Mesothelial cell of epicardium (in vitro differentiated cells): ENCODE data around the gene FMNL2. TPM values are rescaled to one million over a fixed set of nuclear protein-coding genes. Genes with fewer than 3 reads are reported as not detected.

Experiments
- DNase-seq, 2 experiments: peaks; one replicate each; pipeline ENCODE4 v3.0.0; 2021; ENCODE audit warnings: low spot score in 2 of 2; ENCODE audit not compliant: unreplicated experiment in 2 of 2
- H3K27ac Mint-ChIP-seq: 2 replicates; pipeline ENCODE4 v1.8.0; 2021; ENCODE audit warnings: mixed read lengths
- H3K27me3 Mint-ChIP-seq: 2 replicates; pipeline ENCODE4 v1.8.0; 2021; ENCODE audit warnings: low read depth, mixed read lengths
- H3K36me3 Mint-ChIP-seq: 2 replicates; pipeline ENCODE4 v1.8.0; 2021; ENCODE audit warnings: mixed read lengths
- H3K4me1 Mint-ChIP-seq: 2 replicates; pipeline ENCODE4 v1.8.0; 2021; ENCODE audit warnings: mixed read lengths
- H3K4me3 Mint-ChIP-seq: 2 replicates; pipeline ENCODE4 v1.8.0; 2021; ENCODE audit warnings: mild to moderate bottlenecking, moderate library complexity, mixed read lengths
- H3K9me3 Mint-ChIP-seq: 2 replicates; pipeline ENCODE4 v1.8.0; 2021; ENCODE audit warnings: mixed read lengths
- total RNA-seq: library from RNA; stranded (reverse); gene quantifications from 3 replicates; pipeline ENCODE4 v1.2.1, GENCODE V29; 2021
- TF ChIP-seq, protein P1 (sequence below): fragments of 200-600 bp; sonication (generic); IDR thresholded peaks from one replicate; pipeline ENCODE4 v1.5.0; 2021; ENCODE audit warnings: antibody characterized with exemption; ENCODE audit not compliant: unreplicated experiment

Gene FMNL2
- total RNA-seq, 1 donor from 2014 or later = 52.6 TPM

DNA sequence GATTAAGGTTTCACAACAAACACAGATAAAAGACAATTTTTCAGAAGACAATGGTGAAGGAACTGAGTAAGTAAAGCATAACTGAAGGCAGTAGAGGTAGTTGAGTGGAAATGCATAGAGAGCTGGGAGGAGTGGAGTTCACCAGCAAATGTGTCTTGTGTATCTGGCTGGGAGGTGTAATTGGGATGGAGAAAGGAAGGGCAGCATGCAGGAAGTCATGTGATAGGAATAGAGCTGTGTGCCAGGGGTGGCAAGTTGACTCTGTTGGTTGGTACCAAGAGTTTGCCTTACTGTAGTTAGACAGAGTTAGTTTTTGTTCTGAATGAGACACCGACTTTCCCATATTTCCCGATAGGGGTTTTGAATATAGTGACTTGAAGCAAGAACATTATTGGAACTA lies 56.3 kb downstream of the FMNL2 start:
- no peak for DNase-seq
- H3K4me1 Mint-ChIP-seq = peaks cover 27% of the 10 kb centered on the region
- TF ChIP-seq, protein P1, sequence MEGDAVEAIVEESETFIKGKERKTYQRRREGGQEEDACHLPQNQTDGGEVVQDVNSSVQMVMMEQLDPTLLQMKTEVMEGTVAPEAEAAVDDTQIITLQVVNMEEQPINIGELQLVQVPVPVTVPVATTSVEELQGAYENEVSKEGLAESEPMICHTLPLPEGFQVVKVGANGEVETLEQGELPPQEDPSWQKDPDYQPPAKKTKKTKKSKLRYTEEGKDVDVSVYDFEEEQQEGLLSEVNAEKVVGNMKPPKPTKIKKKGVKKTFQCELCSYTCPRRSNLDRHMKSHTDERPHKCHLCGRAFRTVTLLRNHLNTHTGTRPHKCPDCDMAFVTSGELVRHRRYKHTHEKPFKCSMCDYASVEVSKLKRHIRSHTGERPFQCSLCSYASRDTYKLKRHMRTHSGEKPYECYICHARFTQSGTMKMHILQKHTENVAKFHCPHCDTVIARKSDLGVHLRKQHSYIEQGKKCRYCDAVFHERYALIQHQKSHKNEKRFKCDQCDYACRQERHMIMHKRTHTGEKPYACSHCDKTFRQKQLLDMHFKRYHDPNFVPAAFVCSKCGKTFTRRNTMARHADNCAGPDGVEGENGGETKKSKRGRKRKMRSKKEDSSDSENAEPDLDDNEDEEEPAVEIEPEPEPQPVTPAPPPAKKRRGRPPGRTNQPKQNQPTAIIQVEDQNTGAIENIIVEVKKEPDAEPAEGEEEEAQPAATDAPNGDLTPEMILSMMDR = no peak
- H3K36me3 Mint-ChIP-seq = peaks cover 10% of the 10 kb centered on the region
- H3K27ac Mint-ChIP-seq = no peak overlapping the region
- no peak overlapping the region for H3K4me3 Mint-ChIP-seq
- H3K9me3 Mint-ChIP-seq = peaks cover 9% of the 10 kb centered on the region
- H3K27me3 Mint-ChIP-seq = no peaks in the 10 kb centered on the region

- Mint-ChIP-seq H3K9me3 (peaks cover 6% of the 10 kb centered on the region), H3K27me3 (no peaks in the 10 kb centered on the region), H3K4me1 (peaks cover 27% of the 10 kb centered on the region), H3K36me3 (peaks cover 6% of the 10 kb centered on the region), H3K4me3 (no peak overlapping the region), H3K27ac (no peak overlapping the region)
- TF ChIP-seq, protein P1 = no peak
- DNase-seq = no peak
Observed at GRCh38 chr2:152393377-152393776, 58.4 kb downstream of the FMNL2 start.

DNA sequence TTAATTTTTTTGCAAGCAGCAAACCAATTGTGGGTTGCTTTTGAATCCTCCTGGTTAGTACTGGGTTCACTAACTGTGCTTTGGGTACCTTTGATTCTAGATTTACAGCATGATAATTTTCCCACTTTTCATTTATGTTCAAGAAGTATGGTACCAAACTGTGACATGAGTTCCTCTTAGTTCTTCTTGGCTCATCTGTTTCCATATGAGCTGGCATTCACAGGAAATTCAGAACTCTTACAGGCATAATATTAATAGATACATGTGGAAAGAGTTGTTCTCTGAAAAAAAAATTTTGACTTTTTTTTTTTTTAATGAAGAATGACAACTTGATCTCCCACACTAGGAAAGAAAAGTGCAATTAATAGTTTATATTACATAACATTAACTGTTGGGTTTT lies 59.4 kb downstream of the FMNL2 start:
- peaks cover 6% of the 10 kb centered on the region for H3K36me3 Mint-ChIP-seq
- TF ChIP-seq, protein P1 = no peak
- no peak overlapping the region for H3K4me3 Mint-ChIP-seq
- H3K27ac Mint-ChIP-seq = no peak overlapping the region
- no peaks in the 10 kb centered on the region for H3K27me3 Mint-ChIP-seq
- H3K4me1 Mint-ChIP-seq = peaks cover 27% of the 10 kb centered on the region
- peaks cover 4% of the 10 kb centered on the region for H3K9me3 Mint-ChIP-seq
- DNase-seq = no peak

DNA sequence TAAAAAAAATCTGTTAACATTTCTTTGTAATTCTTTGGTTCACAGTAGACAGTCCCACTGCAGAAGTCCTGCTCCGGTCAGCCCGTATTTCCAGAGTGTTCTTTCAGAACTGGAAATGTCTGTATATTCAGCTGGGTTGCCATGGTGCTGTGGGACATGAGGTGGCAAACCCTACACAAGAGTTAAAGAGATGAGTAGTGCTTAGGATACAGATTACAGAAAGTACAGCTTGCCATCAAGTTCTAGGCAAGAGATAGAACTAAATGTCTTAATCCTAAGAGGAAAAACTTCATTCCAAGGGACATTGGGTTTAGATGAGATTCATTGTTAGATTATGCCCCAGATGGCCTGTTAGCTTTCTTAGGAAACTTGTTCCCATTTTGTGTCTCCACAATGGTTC lies 60.1 kb downstream of the FMNL2 start:
- no peaks in the 10 kb centered on the region for H3K36me3 Mint-ChIP-seq
- TF ChIP-seq, protein P1 = no peak
- H3K9me3 Mint-ChIP-seq = no peaks in the 10 kb centered on the region
- DNase-seq = no peak
- no peak overlapping the region for H3K27ac Mint-ChIP-seq
- H3K27me3 Mint-ChIP-seq = no peaks in the 10 kb centered on the region
- no peak overlapping the region for H3K4me3 Mint-ChIP-seq
- H3K4me1 Mint-ChIP-seq = peaks cover 27% of the 10 kb centered on the region

DNA sequence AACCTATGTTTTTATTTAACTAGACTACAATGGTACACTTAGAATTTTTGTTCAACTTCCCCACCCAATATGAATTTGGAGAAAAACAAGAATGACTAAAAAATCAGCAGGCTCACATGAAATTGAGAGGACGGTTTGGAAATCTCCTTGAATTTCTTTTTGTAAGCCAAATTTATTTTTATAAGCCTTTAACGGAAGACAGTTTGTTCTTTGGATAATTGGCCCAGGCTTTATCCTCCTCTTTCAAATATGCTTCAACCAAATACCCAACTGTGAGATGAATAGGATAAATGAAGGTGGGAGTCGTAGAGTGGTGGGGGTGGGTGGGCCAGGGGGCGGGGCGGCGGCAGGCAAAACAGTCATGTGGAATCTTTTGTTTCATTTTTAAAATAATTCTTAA lies 60.6 kb downstream of the FMNL2 start:
- no peak overlapping the region for H3K4me3 Mint-ChIP-seq
- H3K9me3 Mint-ChIP-seq = no peaks in the 10 kb centered on the region
- TF ChIP-seq, protein P1 = no peak
- H3K4me1 Mint-ChIP-seq = peaks cover 27% of the 10 kb centered on the region
- no peak for DNase-seq
- no peak overlapping the region for H3K27ac Mint-ChIP-seq
- H3K36me3 Mint-ChIP-seq = no peaks in the 10 kb centered on the region
- H3K27me3 Mint-ChIP-seq = no peaks in the 10 kb centered on the region

GRCh38 chr2:152396051-152396511 lies 61.1 kb downstream of the FMNL2 start:
- peaks cover 32% of the 10 kb centered on the region for H3K4me1 Mint-ChIP-seq
- no peaks in the 10 kb centered on the region for H3K27me3 Mint-ChIP-seq
- TF ChIP-seq, protein P1 = no peak
- DNase-seq = no peak
- H3K27ac Mint-ChIP-seq = no peak overlapping the region
- no peaks in the 10 kb centered on the region for H3K36me3 Mint-ChIP-seq
- H3K9me3 Mint-ChIP-seq = no peaks in the 10 kb centered on the region
- H3K4me3 Mint-ChIP-seq = no peak overlapping the region
